Subcutaneous adipose tissue (tissue), 4 donors: ENCODE data around the gene PNPO. TPM values are rescaled to one million over a fixed set of nuclear protein-coding genes. Genes with fewer than 3 reads are reported as not detected.

ENCODE experiments used
- CTCF ChIP-seq: fragments of 450-650 bp; IDR thresholded peaks from one replicate; pipeline ENCODE4 v1.5.1; 2016; ENCODE audit warnings: low read depth, mild to moderate bottlenecking, control low read depth, antibody characterized with exemption, moderate library complexity
- total RNA-seq, 4 donors: library from RNA; depleted of rRNA; stranded (reverse); fragments of >200 nt; gene quantifications; one replicate each; pipeline ENCODE4 v1.1.0, GENCODE V29; 2016

The PNPO gene
- total RNA-seq, 4 donors from 2014 or later, result 22.9 to 34.7 (median 27.4) TPM

DNA sequence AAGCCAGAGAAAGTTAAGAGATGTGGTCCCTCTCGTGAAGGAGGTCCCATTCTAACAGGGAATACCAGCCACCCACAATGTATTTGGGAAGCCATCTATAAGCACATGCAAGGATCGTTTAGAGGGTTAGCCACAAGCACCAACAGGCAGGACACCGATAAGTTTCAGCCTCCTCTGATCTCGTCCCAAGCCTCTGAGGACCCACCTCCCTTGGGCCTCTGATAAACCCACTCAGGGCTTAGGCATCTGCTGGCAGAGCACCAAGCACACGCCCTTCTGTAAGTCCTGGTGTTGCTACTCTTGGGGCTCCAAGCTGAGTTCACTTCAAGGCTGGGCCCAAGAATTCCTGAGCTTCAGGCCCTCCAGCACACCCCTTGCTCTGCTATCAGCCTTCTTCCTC is 5.4 kb upstream of the PNPO start:
- no peak for TF ChIP-seq CTCF

DNA sequence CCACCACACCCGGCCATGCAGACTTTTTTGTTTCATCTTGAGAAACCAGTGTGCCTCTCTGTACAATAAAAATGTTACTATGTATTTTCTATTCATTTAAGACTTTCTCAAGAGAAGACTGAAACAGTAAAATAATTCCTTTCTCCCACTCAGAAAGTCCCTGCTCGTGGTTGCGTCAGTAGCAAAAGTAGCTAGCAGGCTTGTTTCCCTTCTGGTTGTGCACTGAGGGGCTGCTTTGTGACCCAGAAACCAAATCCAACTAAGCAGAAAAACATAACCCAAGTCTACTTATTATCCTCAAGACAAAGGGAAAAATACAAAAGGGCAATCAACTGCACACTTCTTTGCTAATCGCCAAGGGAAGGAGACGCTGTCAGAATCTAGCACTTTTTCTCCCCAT is 3.4 kb upstream of the PNPO start:
- no peak for TF ChIP-seq CTCF

DNA sequence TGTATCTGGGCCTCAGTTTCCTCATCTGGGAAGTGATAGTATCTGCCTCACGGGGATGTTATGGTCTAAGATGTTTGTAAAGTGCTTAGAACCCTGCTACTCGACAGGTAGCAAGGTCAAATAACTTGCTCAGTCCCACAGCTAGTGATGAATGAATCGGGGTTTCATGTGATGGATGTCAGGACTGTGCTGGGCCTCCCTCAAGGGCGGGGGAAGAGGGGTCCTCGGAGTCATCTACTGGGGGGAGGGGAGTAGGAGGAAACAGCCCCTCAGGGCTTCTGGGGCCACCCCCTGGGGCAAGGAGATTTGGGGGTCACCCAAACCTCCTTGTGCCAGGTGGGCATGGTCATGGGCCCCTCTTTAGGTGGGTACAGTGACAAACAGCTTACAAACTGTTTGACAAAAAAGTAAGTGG is 732 bp downstream of the PNPO start:
- no peak for TF ChIP-seq CTCF

- no peak for TF ChIP-seq CTCF
Observed at GRCh38 chr17:47942568-47942967, 1.2 kb downstream of the PNPO start.

GRCh38 chr17:47945080-47945479 is 3.7 kb downstream of the PNPO start:
- TF ChIP-seq CTCF, result no peak

DNA sequence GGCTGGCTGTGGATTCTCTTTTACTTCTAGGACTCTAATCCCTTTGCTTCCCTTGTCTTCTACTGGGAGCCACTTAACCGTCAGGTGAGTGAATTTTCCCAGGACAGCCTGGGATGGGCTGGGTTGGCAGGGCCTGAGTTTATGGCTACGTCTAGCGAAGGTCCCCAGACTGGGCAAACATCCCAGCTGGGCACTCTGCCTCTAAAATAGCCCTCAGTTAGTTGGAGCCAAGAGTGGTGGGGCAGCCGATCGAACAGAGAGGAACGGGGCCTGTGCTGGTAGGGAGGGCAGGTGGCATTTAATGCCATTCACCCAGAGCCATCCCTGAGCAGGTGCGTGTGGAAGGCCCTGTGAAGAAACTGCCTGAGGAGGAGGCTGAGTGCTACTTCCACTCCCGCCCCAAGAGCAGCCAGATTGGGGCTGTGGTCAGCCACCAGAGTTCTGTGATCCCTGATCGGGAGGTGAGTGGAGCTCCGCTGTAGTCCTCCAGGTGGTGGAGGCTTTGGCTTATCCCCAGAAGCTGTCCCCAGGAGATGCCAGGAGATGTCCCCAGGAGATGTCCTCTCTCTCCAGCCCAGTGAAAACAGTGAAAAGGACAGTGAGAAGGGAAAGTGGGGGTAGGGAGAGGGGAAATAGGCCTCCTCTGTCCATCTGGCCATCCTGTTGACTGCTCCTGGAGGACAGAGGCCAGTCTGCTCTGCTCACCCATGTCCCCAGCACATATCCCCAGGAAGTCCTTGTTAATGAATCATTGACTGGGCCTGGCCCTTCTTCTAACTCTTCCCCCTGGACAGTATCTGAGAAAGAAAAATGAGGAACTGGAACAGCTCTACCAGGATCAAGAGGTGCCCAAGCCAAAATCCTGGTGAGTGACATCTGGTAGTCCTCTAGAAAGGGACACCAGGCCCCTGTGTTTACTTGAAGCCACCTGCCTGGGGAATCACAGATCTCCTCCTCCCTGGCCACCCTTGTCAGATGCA is 4.4 kb downstream of the PNPO start:
- TF ChIP-seq CTCF, result no peak

DNA sequence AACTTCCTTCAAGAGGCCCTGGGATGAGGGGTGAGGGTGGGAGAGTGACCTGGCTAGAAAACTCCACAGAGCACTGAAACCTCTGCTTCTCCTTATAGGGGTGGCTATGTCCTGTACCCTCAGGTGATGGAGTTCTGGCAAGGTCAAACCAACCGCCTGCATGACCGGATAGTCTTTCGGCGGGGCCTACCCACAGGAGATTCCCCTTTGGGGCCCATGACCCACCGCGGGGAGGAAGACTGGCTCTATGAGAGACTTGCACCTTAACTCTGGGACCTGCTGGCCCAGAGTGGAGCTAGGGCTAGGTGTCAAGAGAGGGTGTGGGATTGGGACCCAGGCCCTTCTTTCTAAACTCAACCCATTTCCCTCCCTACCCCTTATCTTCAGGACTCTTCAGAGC is 5.1 kb downstream of the PNPO start:
- no peak for TF ChIP-seq CTCF
